Hepatocyte (in vitro differentiated cells): ENCODE results near the gene ZNF862.

Source experiments
- EZH2 ChIP-seq: fragments of 200-600 bp; sonication (generic); IDR thresholded peaks from 2 replicates; pipeline ENCODE4 v1.6.1; 2016; ENCODE audit warnings: antibody characterized with exemption, mild to moderate bottlenecking, borderline replicate concordance
- TF ChIP-seq, protein P1 (sequence below): fragments of 200-600 bp; sonication (generic); IDR thresholded peaks from 2 replicates; pipeline ENCODE4 v1.5.1; 2016; ENCODE audit warnings: antibody characterized with exemption, mild to moderate bottlenecking; ENCODE audit not compliant: poor library complexity

DNA sequence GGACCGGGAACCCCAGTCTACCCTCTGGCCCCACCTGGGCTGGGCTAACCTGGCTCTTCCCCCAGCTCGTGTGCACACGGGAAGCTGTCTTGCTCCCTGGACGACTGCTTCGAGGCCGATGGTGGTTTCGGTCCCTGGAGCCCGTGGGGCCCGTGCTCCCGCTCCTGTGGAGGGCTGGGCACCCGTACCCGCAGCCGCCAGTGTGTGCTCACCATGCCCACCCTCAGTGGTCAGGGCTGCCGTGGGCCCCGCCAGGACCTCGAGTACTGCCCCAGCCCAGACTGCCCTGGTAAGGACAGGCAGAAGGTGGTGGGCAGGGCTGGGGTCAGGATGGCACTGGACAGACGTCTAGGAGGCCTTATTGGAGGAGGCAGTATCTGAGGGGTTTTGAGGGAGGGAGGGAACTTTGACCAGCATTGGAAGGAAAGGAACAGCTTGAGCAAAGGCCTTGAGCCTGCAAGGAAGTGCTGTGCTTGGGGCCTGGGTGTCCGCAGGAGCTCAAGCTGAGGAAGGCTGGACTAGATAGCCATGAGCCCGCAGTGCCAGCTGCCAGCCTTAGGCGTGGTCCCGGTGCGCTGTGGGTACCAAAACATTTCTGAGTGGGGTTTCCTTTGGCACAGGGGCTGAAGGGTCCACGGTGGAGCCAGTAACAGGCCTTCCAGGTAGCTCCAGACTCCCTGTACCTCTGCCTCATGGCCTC is 20.2 kb upstream of the ZNF862 start:
- TF ChIP-seq EZH2, result no peak
- TF ChIP-seq, protein P1, sequence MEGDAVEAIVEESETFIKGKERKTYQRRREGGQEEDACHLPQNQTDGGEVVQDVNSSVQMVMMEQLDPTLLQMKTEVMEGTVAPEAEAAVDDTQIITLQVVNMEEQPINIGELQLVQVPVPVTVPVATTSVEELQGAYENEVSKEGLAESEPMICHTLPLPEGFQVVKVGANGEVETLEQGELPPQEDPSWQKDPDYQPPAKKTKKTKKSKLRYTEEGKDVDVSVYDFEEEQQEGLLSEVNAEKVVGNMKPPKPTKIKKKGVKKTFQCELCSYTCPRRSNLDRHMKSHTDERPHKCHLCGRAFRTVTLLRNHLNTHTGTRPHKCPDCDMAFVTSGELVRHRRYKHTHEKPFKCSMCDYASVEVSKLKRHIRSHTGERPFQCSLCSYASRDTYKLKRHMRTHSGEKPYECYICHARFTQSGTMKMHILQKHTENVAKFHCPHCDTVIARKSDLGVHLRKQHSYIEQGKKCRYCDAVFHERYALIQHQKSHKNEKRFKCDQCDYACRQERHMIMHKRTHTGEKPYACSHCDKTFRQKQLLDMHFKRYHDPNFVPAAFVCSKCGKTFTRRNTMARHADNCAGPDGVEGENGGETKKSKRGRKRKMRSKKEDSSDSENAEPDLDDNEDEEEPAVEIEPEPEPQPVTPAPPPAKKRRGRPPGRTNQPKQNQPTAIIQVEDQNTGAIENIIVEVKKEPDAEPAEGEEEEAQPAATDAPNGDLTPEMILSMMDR, result no peak
